ENCODE measurements around the gene ZNF699.

ZNF699 gene

DNA sequence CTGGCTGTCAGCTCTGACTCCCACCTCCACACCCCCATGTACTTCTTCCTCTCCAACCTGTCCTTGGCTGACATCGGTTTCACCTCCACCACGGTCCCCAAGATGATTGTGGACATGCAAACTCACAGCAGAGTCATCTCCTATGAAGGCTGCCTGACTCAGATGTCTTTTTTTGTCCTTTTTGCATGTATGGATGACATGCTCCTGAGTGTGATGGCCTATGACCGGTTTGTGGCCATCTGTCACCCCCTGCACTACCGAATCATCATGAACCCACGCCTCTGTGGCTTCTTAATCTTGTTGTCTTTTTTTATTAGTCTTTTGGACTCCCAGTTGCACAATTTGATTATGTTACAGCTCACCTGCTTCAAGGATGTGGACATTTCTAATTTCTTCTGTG, 58.4 kb downstream of the ZNF699 start:
- no peak for DNase-seq

DNA sequence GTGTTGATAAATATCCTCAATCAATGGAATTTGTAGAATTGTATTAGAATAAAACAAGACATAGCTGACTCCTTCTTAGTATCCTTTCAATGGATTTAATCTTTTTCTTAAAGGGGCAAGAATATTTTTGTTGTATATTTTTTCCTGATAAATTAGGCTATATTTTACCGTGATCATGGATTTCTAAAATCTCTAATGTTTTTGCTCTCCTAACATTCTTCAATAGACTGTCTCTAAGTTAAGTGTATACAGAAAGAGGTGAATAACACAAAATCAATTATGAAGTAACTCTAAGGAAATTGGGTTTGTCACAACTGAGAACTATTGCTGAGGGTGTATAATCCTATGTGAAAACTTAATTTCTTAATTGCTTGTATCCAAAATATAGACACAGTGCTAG, 59.0 kb downstream of the ZNF699 start, which contains the start of gene OR7E24:
Gene OR7E24, plus strand, starts transcription at position 301 of the 400 bp plus-strand sequence. CDS start 114 bp downstream, outside the sequence.
- DNase-seq = no peak
